ENCODE results near the gene CELA1.

GRCh38 chr12:51341251-51342007, 5.0 kb downstream of the CELA1 start:
- TF ChIP-seq CTCF (conservative IDR thresholded peaks at IDR 0.05; ENCODE audit: low read length) (peak; percentile 99), EZH2phosphoT487 (IDR thresholded peaks at IDR 0.05; ENCODE audit: borderline replicate concordance, low read depth, low read length) (no peak)

Data from OCI-LY7 (cell line).